GM18951 (cell line): ENCODE results near the gene SLC39A5.

ENCODE experiments used
- POLR2A ChIP-seq: IDR thresholded peaks from 4 replicates; pipeline ENCODE4 v1.6.1; 2011; ENCODE audit warnings: mild to moderate bottlenecking; ENCODE audit not compliant: insufficient read length, insufficient read depth; ENCODE audit errors: extremely low read depth
- in situ Hi-C: fragments of 300-500 bp; cut with MboI; formaldehyde crosslinking; loops from one replicate; pipeline ENCODE4 v1.12.0; 2022; ENCODE audit warnings: low sequenced_read_pairs, mixed read lengths, inconsistent platforms; ENCODE audit not compliant: unreplicated experiment

SLC39A5 gene

DNA sequence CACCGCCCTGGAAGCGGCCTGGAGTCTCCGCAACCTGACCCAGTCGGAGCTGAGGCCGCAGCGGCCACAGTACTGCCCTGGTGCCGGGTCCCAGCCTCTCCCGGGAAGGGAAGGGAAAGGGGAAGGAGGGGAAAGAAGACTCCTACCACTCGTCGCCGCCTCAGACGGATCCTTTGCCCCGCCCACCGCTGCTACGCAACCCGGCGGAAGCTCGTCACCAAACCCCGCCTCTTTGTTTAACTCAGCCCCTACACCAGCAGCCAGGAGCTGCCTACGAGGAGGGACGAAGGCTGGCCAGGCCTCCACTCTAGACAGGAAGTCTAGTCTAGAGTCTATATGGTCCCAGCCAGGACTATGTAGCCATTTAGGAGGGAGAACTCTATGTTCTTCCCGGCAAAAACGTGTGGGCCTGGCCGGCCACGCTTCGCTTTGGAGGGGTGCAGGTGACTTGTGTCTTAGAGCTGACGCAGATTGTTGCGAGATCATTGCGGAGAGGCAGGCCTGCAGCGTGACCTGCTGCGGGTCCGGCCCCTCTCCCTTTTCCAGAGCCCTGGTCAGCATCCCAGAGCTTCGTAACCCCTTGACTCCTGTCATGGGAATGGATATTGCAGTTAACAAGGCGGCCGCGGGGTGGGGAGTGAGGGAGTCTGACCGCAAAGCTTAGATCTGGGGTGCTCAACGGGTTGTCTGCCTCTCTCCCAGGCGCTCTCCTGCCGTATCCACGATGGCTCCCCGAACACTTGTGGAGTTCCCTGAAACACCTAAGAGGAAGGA is 7.9 kb upstream of the SLC39A5 start, which contains the start of gene RNF41:
RNF41 (minus strand) TSS at position 166 of the 774 bp plus-strand sequence. CDS start 7,875 bp downstream, outside the sequence.
- TF ChIP-seq POLR2A, result peak; percentile 93
- in situ Hi-C loops, result no loop called here

DNA sequence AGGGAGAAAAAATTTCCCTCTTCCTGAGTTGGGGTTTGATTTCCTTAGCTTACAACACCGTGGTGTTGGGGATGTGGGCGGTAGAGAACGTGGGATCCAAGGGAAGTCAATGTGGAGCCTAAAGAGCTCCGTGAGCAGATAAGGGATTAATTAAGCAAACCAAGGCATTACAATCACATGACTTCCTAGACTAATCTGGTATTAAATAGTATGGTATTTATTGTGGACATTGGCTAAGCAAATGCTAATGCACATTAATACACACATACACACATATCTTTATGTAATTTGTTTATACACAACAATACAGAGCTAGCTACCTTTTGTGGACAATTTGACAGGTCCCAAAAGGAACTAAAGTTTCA is 7.3 kb upstream of the SLC39A5 start:
- TF ChIP-seq POLR2A, result no peak
- in situ Hi-C loops, result no loop called here

DNA sequence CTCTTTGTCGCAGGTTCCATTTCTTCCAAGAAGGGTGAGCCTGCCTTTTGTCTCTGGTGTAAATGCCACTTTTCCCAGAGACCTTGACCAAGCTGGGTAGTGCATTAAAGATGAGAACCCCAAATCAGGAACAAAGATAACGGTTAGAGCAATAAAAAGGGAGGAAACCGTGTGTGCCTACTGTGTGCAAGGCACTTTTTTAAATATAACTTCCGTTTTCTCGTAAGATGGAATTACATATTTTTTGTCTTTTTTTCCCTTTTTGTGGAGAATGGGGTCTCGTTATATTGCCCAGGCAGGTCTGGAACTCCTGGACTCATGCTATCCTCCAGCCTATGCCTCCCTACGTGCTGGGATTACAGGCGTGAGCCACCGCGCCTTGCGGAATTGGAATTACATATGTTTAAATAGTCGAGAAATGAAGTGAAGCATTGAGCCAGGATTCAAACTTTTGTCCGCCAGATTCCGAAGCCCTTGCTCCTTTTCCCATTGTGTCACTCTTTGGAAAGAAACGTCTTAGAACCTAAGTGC is 6.2 kb upstream of the SLC39A5 start:
- no peak for TF ChIP-seq POLR2A
- in situ Hi-C loops, result no loop called here

DNA sequence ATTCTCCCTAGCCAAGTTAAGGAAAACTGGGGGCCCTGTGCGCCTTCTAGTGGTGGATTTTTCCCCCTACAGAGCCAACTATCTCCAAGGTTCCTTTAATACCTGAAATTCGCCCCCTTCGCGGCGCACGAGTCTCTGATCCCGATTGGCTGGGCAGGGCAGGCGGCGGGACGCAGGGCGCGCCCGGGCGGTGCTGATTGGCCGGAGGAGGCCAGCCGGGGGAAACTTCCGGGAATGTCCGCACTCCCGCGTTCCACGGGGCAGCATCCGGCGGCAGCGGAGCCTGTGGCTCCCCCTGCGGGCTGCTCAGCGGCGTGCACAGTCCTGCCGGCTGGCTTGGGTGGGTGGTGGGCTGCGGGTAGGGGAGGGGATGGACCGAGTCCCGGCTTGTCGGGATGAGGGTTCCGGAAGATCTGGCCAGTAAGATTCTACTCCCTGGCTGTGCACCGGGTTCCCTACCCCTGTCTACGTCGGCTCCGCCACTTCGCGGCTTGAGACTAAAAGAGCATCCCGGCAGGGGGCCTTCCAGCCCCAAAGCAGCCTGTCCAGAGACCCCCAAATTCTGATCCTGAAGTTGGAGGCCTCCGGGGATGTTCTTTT is 5.6 kb upstream of the SLC39A5 start, which contains the start of gene NABP2:
NABP2 (plus strand) TSS at position 241 of the 600 bp plus-strand sequence. CDS start 515 bp downstream, outside the sequence.
- TF ChIP-seq POLR2A, result peak; percentile 70
- in situ Hi-C loops, result no loop called here

DNA sequence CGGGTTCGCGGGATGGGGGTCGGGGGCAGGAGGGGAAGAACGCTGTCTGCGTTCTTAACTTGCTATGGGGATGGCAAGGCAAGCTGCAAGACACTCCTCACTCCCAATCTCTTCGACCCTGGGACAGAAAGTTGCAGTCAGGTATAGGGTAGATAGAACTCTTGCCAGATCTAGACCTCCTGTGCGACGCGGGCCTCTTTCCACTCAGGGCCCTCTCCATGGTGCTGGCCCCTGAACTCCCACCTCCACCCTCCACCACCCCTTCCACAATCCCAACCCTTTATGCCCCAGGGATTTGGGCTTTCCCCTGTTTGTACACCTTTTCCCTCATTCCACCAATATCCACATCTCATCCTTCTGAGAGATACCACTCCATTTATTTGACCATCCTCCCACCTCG is 4.9 kb upstream of the SLC39A5 start:
- in situ Hi-C loops, result no loop called here
- TF ChIP-seq POLR2A, result no peak

DNA sequence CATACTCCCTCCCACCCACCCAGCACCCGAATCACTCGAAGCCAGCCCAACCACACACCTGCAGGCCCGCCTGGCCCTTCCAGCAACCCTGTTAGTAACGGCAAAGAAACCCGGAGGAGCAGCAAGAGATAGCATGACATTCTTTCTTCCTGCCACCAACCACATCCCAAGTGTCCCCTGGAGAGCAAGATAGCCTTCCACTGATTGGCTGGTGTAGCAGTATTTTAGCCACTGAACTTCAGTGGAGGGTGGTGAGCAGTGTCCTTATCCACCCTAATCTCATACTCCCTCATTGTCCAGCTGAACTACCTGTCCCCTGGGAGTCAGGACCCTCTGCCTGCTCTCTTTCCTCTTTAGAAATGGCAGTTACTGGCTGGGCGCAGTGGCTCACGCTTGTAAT is 769 bp upstream of the SLC39A5 start:
- in situ Hi-C loops, result no loop called here
- TF ChIP-seq POLR2A, result no peak

DNA sequence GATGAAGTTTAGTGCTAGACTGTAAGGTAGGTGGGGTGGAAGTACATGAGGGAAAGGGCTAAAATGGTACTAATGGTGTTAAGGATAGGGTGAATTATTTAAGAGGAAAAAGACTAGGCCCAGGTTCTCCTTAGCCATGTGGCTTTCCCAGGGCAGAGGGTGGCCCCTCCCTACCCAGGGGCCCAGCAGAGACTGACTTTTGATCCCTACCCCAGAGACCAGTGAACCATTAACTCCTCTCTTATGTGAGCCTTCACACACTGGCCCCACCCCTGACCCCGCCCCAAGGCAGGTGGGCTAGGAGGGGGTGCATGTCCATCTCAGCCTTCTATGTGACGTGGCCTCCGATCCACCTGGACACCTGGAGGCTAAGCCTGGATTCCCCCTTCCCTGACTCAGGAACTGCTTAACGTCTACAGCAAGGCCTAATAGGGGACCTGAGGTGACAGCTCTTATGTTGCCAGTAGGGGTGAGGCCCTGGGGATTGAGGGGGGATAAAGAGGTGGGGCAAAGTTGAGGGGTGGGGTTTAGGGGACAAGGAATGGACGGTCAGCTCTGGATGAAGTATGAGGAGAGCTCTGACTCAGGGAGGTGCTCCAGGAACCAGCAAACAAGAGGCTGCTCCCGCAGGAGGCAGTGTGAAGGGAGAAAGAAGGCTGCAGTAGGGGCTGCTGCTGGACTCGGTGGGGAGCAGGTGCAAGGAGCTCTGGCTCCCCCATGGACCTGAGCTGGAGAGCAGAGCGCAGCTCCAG is 757 bp downstream of the SLC39A5 start:
- TF ChIP-seq POLR2A, result no peak
- in situ Hi-C loops, result no loop called here

DNA sequence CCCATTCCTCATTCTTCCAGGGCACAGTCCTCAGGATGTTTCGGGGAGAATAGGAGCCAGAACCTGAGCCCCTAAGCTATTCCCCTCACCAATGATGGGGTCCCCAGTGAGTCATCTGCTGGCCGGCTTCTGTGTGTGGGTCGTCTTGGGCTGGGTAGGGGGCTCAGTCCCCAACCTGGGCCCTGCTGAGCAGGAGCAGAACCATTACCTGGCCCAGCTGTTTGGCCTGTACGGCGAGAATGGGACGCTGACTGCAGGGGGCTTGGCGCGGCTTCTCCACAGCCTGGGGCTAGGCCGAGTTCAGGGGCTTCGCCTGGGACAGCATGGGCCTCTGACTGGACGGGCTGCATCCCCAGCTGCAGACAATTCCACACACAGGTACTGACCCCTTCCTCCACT is 1.3 kb downstream of the SLC39A5 start:
- in situ Hi-C loops, result no loop called here
- TF ChIP-seq POLR2A, result no peak

DNA sequence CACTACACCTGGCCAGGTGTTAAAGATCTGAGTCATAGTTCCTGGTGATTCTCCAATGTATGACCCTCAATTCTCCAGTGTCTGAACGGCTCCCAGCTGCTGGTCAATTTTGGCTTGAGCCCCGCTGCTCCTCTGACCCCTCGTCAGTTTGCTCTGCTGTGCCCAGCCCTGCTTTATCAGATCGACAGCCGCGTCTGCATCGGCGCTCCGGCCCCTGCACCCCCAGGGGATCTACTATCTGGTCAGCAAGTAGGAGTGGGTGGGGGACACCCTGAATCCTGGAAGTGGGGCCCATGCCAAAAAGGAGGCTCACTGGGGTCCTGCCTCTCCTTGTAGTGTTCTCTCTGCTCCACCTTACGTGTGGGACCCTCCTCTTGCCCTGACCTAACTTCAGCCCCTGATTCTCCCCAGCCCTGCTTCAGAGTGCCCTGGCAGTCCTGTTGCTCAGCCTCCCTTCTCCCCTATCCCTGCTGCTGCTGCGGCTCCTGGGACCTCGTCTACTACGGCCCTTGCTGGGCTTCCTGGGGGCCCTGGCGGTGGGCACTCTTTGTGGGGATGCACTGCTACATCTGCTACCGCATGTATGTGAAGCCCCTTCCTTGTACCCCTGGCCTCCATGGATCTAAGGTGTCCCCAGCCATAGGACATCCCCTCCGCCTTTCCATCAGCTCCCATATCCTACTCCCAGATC is 5.0 kb downstream of the SLC39A5 start:
- in situ Hi-C loops, result no loop called here
- no peak for TF ChIP-seq POLR2A

DNA sequence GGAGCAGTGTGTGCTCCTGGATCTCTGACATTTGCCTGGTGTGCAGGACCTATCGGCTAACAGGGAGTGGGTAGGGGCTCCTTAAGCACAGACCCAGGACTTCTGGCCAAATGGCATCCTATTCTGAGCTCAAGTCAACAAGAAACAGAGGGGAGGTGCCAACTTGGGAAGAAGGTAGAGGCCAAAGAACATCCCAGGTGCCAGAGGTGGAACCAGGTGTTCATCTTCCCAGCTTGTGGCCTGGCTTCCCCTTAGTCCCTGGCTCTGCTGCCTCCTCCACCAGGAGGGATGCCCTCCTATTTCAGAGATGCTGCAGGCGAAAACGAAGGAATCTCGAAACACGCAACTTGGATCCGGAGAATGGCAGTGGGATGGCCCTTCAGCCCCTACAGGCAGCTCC is 6.2 kb downstream of the SLC39A5 start:
- no peak for TF ChIP-seq POLR2A
- in situ Hi-C loops, result no loop called here

DNA sequence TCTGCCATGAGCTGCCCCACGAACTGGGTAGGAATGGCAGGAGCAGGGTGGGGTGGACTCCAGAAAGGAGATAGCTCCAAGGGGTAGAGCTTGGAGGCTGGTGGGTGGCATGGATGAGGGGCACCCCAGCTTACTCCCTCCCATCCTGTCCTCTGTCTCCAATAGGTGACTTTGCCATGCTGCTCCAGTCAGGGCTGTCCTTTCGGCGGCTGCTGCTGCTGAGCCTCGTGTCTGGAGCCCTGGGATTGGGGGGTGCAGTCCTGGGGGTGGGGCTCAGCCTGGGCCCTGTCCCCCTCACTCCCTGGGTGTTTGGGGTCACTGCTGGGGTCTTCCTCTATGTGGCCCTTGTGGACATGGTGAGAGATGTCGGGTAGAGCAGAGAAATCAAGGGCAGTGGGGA is 7.1 kb downstream of the SLC39A5 start:
- TF ChIP-seq POLR2A, result no peak
- in situ Hi-C loops, result no loop called here

DNA sequence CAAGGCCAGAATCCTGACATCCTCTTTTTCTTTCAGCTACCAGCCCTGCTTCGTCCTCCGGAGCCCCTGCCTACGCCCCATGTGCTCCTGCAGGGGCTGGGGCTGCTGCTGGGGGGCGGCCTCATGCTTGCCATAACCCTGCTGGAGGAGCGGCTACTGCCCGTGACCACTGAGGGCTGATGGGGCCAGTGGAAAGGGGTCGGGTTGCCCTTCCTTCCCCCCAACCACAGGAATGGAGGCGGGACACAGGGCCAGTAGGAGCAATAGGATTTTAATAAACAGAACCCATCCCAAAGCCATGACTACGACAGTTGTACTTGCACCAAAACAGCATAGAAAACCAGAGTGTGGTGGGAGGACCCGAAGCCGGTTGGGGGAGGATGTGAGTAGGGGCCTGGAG is 7.7 kb downstream of the SLC39A5 start:
- no peak for TF ChIP-seq POLR2A
- in situ Hi-C loops, result no loop called here

DNA sequence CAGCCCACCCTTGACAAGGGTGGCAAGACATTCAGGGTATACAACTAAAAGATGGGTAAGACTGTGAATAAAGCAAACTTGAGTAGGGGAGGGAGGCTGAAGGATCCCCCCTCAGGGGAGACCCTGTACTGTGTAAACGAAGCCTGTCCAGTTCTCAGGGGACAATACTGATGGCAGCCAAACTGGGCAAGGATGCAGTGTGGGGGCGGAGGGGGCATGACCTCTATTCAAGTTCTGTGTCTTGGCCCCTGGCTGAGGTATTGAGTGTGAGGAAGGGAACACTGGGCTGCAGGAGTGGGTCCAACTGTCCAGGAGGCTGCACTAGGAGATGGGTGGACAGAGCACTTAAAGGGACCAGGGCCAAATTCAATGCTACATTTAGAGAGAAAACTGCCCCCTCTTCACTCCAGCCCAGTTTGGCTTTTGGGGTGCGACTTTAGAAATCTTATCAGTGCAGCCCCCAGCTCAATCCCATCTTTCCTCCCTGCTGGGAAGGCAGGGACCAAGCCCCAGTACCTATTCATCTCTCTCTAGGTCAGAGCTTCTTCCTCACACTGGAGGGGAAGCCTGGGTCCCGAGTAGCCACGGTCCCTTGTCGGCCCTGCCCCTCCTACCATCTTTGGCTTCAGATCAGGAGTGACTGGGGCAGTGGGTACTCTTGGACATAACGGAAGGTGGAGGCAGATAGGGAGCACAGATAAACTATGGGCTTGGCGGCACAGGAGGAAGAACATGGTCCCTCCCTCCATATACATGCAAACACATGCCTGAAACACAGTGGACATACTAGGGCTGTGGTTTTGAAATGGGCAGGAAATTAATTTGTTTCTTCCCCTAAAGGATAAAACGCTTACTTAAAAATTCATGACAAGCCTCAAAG is 11.8 kb downstream of the SLC39A5 start:
- no peak for TF ChIP-seq POLR2A
- in situ Hi-C loops, result no loop called here
